ENCODE results near the gene CREB5. TPM values are rescaled to one million over a fixed set of nuclear protein-coding genes. Genes with fewer than 3 reads are reported as not detected.

Gene CREB5
- polyA plus RNA-seq, 1 donor, result 12.9 TPM

DNA sequence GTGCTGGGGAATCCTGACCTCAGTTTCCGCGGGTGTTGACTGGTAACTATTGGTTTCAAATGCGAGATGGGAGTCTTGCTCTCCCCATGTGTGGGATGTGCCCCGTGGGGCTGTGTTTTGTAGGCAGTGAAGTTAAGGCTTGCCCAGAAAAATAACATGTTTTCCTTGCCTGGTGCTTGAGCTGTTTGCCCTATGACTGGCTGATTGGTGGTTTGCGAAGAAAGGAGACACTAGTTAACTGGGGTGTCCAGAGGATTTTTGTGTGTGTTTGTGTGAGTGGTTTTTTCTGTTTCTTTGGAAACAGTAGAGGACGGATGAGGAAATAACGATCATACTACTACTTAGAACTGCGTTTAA is 61.9 kb downstream of the CREB5 start:
- Histone ChIP-seq H3K9me3 (ENCODE audit: control insufficient read depth, low read depth, low read length) (no peaks in the 10 kb centered on the region), H3K4me3 (ENCODE audit: low read length) (no peak overlapping the region), H3K27ac (ENCODE audit: low read length) (no peak overlapping the region), H3K27me3 (ENCODE audit: control insufficient read depth, insufficient read depth, low read length) (peaks cover 16% of the 10 kb centered on the region), H3K4me1 (ENCODE audit: control insufficient read depth, insufficient read depth, low read length) (no peaks in the 10 kb centered on the region), H3K36me3 (ENCODE audit: control insufficient read depth, insufficient read depth, low read length) (no peaks in the 10 kb centered on the region)
- no CpG with 5 or more reads among the region's 8 CpGs for WGBS (ENCODE audit: insufficient coverage, low lambda C conversion rate)
- no peak for DNase-seq

DNA sequence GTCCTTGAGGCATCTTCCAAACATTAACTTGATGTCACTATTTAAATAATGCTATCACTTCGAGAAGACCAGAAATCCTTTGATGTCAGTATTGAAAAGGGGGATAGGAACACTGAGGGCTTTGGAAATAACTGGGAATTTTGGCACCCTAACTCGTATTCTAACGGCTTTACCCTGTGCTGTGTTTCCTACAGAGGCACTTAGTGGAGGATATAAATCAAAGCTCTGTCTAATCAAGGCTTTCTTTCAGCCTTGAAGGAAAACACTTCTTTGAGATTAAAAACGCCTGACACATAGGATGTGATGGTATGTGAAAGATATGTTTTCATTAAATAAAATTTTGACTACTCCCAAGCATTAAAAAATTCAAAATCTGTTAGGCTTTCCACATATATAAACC is 62.3 kb downstream of the CREB5 start:
- WGBS (ENCODE audit: insufficient coverage, low lambda C conversion rate), result 67% methylated on average over 1 of the region's 4 CpGs
- DNase-seq, result peak in 1 of 2 donors; percentile 4
- H3K4me1 ChIP-seq (ENCODE audit: control insufficient read depth, insufficient read depth, low read length), result no peaks in the 10 kb centered on the region
- peaks cover 16% of the 10 kb centered on the region for H3K27me3 ChIP-seq (ENCODE audit: control insufficient read depth, insufficient read depth, low read length)
- no peak overlapping the region for H3K4me3 ChIP-seq (ENCODE audit: low read length)
- H3K9me3 ChIP-seq (ENCODE audit: control insufficient read depth, low read depth, low read length), result no peaks in the 10 kb centered on the region
- H3K36me3 ChIP-seq (ENCODE audit: control insufficient read depth, insufficient read depth, low read length), result no peaks in the 10 kb centered on the region
- H3K27ac ChIP-seq (ENCODE audit: low read length), result no peak overlapping the region

DNA sequence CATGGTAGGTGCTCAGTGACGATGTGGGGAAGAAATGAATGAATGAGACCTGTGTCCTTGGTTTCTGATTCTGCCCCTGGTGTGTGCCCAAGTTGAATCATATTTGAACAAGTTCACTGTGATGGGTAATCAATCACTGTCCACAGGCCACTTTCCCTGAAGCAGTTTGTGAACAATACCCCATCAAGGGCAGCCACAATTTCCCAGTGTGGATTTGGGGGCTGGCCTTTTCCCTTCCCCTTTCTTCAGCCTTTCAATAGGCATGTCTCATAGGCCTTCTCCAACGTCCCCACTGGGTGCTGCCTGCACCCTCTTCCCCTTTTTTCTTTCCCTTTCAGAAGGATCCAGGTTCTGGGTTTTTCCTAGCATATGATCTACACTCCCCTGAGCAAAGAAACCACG is 64.7 kb downstream of the CREB5 start:
- no peak for DNase-seq
- 67% methylated on average over 1 of the region's 3 CpGs for WGBS (ENCODE audit: insufficient coverage, low lambda C conversion rate)
- no peak overlapping the region for H3K4me3 ChIP-seq (ENCODE audit: low read length)
- no peaks in the 10 kb centered on the region for H3K36me3 ChIP-seq (ENCODE audit: control insufficient read depth, insufficient read depth, low read length)
- no peaks in the 10 kb centered on the region for H3K4me1 ChIP-seq (ENCODE audit: control insufficient read depth, insufficient read depth, low read length)
- no peaks in the 10 kb centered on the region for H3K9me3 ChIP-seq (ENCODE audit: control insufficient read depth, low read depth, low read length)
- H3K27ac ChIP-seq (ENCODE audit: low read length), result no peak overlapping the region
- peaks cover 18% of the 10 kb centered on the region for H3K27me3 ChIP-seq (ENCODE audit: control insufficient read depth, insufficient read depth, low read length)

DNA sequence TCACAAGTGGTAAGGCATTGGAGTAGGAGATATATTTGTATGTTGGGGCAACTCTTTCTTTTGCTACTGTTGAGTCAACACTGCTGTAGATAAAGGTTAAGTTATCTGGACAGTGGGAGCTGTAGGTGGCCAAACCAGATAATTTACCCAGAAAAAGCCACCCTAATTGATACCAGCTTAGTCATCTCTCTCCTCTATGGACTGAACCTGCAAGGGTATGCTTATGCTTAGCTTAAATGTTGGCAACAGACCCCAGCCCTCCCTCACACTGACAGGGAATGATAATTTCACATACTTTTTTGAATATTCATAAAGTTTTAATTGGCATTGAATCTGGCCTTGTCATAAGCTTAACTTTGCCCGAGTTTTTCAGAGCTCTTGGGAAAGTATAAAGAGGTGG is 66.3 kb downstream of the CREB5 start:
- Histone ChIP-seq H3K4me1 (ENCODE audit: control insufficient read depth, insufficient read depth, low read length) (no peaks in the 10 kb centered on the region), H3K4me3 (ENCODE audit: low read length) (no peak overlapping the region), H3K36me3 (ENCODE audit: control insufficient read depth, insufficient read depth, low read length) (no peaks in the 10 kb centered on the region), H3K9me3 (ENCODE audit: control insufficient read depth, low read depth, low read length) (no peaks in the 10 kb centered on the region), H3K27me3 (ENCODE audit: control insufficient read depth, insufficient read depth, low read length) (peaks cover 15% of the 10 kb centered on the region), H3K27ac (ENCODE audit: low read length) (no peak overlapping the region)
- no CpG with 5 or more reads among the region's 1 CpG for WGBS (ENCODE audit: insufficient coverage, low lambda C conversion rate)
- DNase-seq, result no peak

DNA sequence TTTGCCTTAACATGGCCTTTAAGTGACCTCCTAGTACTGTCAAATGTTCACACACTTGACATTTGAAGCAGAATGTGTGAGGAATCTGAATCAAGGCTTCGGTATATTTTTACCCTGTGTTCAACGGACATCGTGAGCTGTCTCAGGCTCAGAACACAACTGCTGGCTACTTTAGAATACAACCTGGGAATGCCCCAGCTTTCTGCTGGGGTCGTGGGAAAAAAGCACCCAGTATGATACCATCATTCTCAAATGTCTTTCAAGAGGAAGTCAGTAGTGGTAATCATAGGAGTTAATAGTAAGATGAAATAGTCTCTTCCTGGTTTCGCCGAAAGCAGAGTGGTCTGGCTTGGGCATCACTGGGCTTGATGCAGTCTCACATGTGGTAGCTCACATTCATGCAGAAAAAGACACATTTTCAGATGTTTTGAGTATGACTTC is 67.2 kb downstream of the CREB5 start:
- no peaks in the 10 kb centered on the region for H3K9me3 ChIP-seq (ENCODE audit: control insufficient read depth, low read depth, low read length)
- H3K27ac ChIP-seq (ENCODE audit: low read length), result no peak overlapping the region

DNA sequence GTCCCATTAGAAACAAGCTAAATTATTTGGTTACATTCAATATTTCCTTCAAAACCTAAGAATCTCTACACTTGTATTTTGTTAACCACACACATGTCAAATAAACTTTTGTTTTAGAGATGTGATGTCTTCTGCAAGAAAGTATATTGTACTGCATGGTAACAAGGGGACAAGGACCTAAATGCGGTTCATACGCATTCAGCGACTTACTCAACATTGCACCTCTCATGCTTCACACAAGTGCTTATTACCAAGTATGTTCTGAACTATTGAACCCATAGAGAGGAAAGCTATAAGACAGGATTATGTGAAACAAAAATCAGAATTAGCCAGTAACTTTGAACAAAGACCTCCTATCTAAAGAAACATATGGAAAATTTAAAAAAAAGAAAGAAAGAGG is 68.3 kb downstream of the CREB5 start:
- Histone ChIP-seq H3K27me3 (ENCODE audit: control insufficient read depth, insufficient read depth, low read length) (peaks cover 6% of the 10 kb centered on the region), H3K27ac (ENCODE audit: low read length) (no peak overlapping the region), H3K4me1 (ENCODE audit: control insufficient read depth, insufficient read depth, low read length) (no peaks in the 10 kb centered on the region), H3K36me3 (ENCODE audit: control insufficient read depth, insufficient read depth, low read length) (no peaks in the 10 kb centered on the region), H3K4me3 (ENCODE audit: low read length) (no peak overlapping the region), H3K9me3 (ENCODE audit: control insufficient read depth, low read depth, low read length) (no peaks in the 10 kb centered on the region)
- no peak for DNase-seq
- WGBS (ENCODE audit: insufficient coverage, low lambda C conversion rate), result 100% methylated on average over 1 of the region's 3 CpGs

More for the DNA sequence above, 67.2 kb downstream of the CREB5 start:
- no peaks in the 10 kb centered on the region for H3K4me1 ChIP-seq (ENCODE audit: control insufficient read depth, insufficient read depth, low read length)
- peaks cover 10% of the 10 kb centered on the region for H3K27me3 ChIP-seq (ENCODE audit: control insufficient read depth, insufficient read depth, low read length)
- WGBS (ENCODE audit: insufficient coverage, low lambda C conversion rate), result no CpG with 5 or more reads among the region's 6 CpGs
- H3K36me3 ChIP-seq (ENCODE audit: control insufficient read depth, insufficient read depth, low read length), result no peaks in the 10 kb centered on the region
- no peak overlapping the region for H3K4me3 ChIP-seq (ENCODE audit: low read length)
- no peak for DNase-seq

DNA sequence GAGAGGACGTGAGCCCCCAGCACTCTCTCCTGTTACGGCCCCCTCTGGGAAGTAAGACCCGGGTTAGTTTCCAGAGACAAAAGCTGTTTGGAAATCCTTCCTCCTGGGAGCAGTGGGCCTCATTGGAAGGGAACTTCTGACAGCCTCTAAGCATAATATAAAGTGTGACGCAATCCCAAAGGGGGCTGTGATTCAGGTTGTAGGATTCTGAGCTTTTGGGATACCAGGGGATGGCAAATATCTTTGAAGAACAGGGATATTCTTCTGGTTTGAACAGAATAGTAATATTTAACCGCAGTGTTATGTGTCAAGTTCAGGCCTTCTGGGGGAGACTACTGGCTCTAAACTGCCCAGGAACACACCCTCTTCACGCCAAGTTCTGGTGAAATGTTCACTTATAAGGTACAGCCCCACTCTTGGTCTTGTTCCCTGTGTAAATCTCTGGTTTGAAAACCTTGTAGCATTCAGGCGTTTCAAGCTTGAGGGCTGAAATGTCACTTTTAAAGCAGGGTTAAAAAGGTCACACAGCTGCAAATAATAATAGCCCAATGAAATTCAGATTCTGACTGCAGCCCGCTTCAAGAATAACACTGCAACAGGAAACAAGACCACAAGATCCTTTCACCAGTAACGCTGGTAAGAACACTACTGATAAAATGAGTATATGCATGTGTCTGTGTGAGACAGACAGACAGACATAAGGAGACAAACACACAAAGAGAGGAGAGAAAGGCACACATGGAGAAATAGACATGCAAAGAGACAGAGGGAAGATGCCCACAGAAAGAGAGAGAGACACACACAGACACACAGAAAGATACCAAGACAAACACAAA is 69.0 kb downstream of the CREB5 start:
- Histone ChIP-seq H3K27me3 (ENCODE audit: control insufficient read depth, insufficient read depth, low read length) (peaks cover 6% of the 10 kb centered on the region), H3K9me3 (ENCODE audit: control insufficient read depth, low read depth, low read length) (no peaks in the 10 kb centered on the region), H3K36me3 (ENCODE audit: control insufficient read depth, insufficient read depth, low read length) (no peaks in the 10 kb centered on the region), H3K4me3 (ENCODE audit: low read length) (no peak overlapping the region), H3K27ac (ENCODE audit: low read length) (no peak overlapping the region), H3K4me1 (ENCODE audit: control insufficient read depth, insufficient read depth, low read length) (no peaks in the 10 kb centered on the region)
- 67% methylated on average over 2 of the region's 9 CpGs for WGBS (ENCODE audit: insufficient coverage, low lambda C conversion rate)
- peak in 1 of 2 donors; percentile 4 for DNase-seq

DNA sequence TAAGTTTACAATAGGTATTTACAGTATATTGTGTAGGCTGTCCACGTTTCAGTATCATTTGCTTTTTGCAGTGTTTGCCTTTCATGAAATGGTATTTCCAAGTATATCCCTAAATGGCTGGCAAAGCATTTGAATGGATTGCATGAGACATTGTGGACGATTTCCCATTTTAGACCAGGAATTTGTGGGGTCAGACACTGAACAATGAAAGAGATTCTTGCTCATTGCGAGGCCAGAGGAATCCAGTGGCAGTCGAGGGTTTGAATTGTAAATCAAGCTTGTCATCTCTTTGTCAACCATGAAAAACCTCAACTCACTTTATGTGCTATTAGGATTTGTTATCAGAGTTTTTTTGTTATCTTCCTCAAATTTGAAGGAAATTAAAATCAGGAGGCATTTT is 70.8 kb downstream of the CREB5 start:
- Histone ChIP-seq H3K36me3 (ENCODE audit: control insufficient read depth, insufficient read depth, low read length) (no peaks in the 10 kb centered on the region), H3K27me3 (ENCODE audit: control insufficient read depth, insufficient read depth, low read length) (peaks cover 2% of the 10 kb centered on the region), H3K27ac (ENCODE audit: low read length) (no peak overlapping the region), H3K4me1 (ENCODE audit: control insufficient read depth, insufficient read depth, low read length) (no peaks in the 10 kb centered on the region), H3K4me3 (ENCODE audit: low read length) (no peak overlapping the region), H3K9me3 (ENCODE audit: control insufficient read depth, low read depth, low read length) (no peaks in the 10 kb centered on the region)
- no peak for DNase-seq
- no CpG with 5 or more reads among the region's 4 CpGs for WGBS (ENCODE audit: insufficient coverage, low lambda C conversion rate)

DNA sequence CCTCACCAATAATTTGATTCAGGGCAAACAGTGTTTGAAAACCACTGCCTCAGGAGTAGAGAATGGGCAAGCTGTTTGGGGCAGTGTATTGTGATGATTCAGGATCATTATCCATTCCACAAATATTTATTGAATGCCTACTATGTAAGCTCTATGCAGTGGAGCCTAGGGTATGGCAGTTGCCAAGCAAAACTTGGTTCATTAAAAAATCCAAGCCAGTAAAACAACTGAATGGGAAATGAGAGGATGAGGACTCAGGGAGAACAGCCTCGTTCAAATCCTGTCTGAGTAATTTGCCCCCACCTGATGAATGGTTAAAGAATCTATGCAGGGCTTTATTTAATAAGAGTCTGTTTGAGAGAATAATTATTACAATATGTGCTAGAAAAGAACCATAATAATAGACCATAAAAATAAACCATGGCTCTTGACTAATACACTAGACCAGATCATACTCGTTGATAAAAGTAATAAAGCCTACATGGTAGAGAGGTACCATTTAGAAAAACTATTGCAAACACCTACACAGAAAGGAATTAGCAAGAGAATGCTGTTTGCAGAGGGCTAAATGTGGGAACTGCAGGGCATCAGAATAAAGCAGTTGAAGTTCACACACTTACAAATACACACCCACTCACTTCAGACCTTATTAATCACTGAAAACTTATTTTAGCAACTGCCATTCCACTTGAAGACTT is 71.7 kb downstream of the CREB5 start:
- Histone ChIP-seq H3K36me3 (ENCODE audit: control insufficient read depth, insufficient read depth, low read length) (no peaks in the 10 kb centered on the region), H3K4me1 (ENCODE audit: control insufficient read depth, insufficient read depth, low read length) (no peaks in the 10 kb centered on the region), H3K27me3 (ENCODE audit: control insufficient read depth, insufficient read depth, low read length) (peaks cover 2% of the 10 kb centered on the region), H3K27ac (ENCODE audit: low read length) (no peak overlapping the region), H3K4me3 (ENCODE audit: low read length) (no peak overlapping the region), H3K9me3 (ENCODE audit: control insufficient read depth, low read depth, low read length) (no peaks in the 10 kb centered on the region)
- DNase-seq, result no peak
- no CpG with 5 or more reads among the region's 2 CpGs for WGBS (ENCODE audit: insufficient coverage, low lambda C conversion rate)

DNA sequence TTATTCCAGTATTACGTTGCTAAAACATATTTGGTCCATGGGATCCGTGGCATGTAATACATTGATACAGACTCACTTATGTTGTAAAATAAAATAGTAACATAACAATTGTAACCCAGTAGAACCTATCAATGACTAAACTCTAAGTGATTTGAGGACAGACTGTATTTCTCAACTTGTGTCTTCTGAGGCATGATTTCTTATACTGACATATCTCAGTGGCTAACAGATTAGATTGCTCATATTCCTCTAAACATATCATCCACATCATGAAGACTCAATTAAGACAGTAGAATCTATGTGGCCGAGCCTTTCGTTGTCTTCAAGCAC is 72.3 kb downstream of the CREB5 start:
- Histone ChIP-seq H3K4me1 (ENCODE audit: control insufficient read depth, insufficient read depth, low read length) (no peaks in the 10 kb centered on the region), H3K27ac (ENCODE audit: low read length) (no peak overlapping the region), H3K4me3 (ENCODE audit: low read length) (no peak overlapping the region), H3K27me3 (ENCODE audit: control insufficient read depth, insufficient read depth, low read length) (peaks cover 2% of the 10 kb centered on the region), H3K36me3 (ENCODE audit: control insufficient read depth, insufficient read depth, low read length) (no peaks in the 10 kb centered on the region), H3K9me3 (ENCODE audit: control insufficient read depth, low read depth, low read length) (no peaks in the 10 kb centered on the region)
- no peak for DNase-seq
- 100% methylated on average over 2 of the region's 4 CpGs for WGBS (ENCODE audit: insufficient coverage, low lambda C conversion rate)

All from large intestine (tissue), 3 donors.